SK-N-SH treated with all-trans-retinoic acid at 6 μM for 48 hours (cell line): ENCODE measurements around the gene TTL.

Source experiments
- GLIS3 ChIP-seq: fragments of 250-450 bp; sonication (Bioruptor Pico); IDR thresholded peaks from 2 replicates; pipeline ENCODE4 v1.5.0; 2020; ENCODE audit warnings: mild to moderate bottlenecking, moderate library complexity
- TOX ChIP-seq: fragments of 250-450 bp; sonication (Bioruptor Pico); IDR thresholded peaks from 2 replicates; pipeline ENCODE4 v1.8.0; 2021; ENCODE audit warnings: mild to moderate bottlenecking, moderate library complexity, borderline replicate concordance
- ZFP30 ChIP-seq: fragments of 450-650 bp; formaldehyde crosslinking; IDR thresholded peaks from 2 replicates; pipeline ENCODE4 v1.5.0; 2022; ENCODE audit warnings: mild to moderate bottlenecking, moderate library complexity
- TF ChIP-seq, protein P1 (sequence below): fragments of 250-450 bp; sonication (Bioruptor Pico); IDR thresholded peaks from 2 replicates; pipeline ENCODE4 v1.8.0; 2020; ENCODE audit warnings: mild to moderate bottlenecking, moderate library complexity, borderline replicate concordance

DNA sequence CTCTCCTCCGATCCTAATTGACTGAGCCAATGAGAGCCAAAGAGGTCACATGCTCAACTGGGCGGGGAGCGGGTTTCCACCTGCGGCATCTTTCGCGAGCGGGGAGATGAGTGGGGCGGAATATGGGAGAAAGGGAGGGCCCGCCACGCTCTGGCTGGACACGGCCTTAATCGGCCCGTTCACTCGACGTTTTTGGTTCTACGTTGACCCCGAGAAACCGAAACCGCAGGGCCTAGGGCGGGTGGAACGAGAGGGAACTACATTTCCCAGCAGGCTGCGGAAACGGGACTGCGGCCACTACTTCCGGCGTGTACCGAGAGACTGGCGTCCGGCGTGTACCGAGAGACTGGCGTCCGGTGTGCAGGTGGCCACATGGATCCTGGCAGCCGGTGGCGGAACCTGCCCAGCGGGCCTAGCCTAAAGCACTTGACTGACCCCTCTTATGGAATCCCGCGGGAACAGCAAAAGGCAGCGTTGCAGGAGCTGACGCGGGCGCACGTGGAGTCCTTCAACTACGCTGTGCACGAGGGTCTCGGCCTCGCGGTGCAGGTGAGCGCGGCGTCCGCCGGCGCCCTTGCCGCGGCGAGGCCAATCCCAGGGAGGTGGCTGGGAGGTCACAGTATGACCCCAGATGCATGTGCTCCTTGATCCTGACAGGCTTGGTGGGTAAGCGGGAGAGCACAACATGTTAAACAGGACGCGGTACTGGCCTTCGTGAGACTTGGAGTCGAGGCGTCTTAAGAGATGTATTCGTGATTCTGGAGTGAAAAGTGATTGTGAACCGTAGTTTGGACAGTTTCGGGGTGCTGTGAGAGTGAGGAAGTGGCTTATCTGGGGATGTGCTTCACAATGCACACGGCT, 60.4 kb downstream of the TTL start, which contains the start of gene POLR1B:
- TF ChIP-seq, protein P1, sequence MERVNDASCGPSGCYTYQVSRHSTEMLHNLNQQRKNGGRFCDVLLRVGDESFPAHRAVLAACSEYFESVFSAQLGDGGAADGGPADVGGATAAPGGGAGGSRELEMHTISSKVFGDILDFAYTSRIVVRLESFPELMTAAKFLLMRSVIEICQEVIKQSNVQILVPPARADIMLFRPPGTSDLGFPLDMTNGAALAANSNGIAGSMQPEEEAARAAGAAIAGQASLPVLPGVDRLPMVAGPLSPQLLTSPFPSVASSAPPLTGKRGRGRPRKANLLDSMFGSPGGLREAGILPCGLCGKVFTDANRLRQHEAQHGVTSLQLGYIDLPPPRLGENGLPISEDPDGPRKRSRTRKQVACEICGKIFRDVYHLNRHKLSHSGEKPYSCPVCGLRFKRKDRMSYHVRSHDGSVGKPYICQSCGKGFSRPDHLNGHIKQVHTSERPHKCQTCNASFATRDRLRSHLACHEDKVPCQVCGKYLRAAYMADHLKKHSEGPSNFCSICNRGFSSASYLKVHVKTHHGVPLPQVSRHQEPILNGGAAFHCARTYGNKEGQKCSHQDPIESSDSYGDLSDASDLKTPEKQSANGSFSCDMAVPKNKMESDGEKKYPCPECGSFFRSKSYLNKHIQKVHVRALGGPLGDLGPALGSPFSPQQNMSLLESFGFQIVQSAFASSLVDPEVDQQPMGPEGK (CRISPR knock-in tag), result no peak
- TF ChIP-seq TOX (CRISPR knock-in tag) (no peak), ZFP30 (CRISPR knock-in tag) (no peak), GLIS3 (no peak)
